Testis (tissue), 3 donors: ENCODE measurements around the gene RAI1. TPM values are rescaled to one million over a fixed set of nuclear protein-coding genes. Genes with fewer than 3 reads are reported as not detected.
A peak's percentile ranks its signal among the peaks of the same experiment; 100 is the strongest.

Experiments used
- DNase-seq: peaks from one replicate; pipeline ENCODE4 v3.0.0-alpha.2; 2019
- H3K27ac ChIP-seq, 2 donors: fragments of 200-600 bp; sonication (generic); one replicate each; pipeline ENCODE4 v1.5.1; 2019
- H3K27me3 ChIP-seq: fragments of 200-600 bp; sonication (generic); one replicate; pipeline ENCODE4 v1.5.1; 2019
- H3K36me3 ChIP-seq: fragments of 200-600 bp; sonication (generic); one replicate; pipeline ENCODE4 v1.5.1; 2017; ENCODE audit warnings: low read depth; ENCODE audit errors: missing control alignments
- H3K4me1 ChIP-seq: fragments of 200-600 bp; sonication (generic); one replicate; pipeline ENCODE4 v1.5.1; 2019
- H3K4me3 ChIP-seq, 2 donors: fragments of 200-600 bp; sonication (generic); one replicate each; pipeline ENCODE4 v1.5.1; 2017 to 2019
- H3K9me3 ChIP-seq: fragments of 200-600 bp; sonication (generic); one replicate; pipeline ENCODE4 v1.5.1; 2017
- POLR2A ChIP-seq: fragments of 450-650 bp; IDR thresholded peaks from one replicate; pipeline ENCODE4 v1.6.1; 2017; ENCODE audit warnings: antibody characterized with exemption, mild to moderate bottlenecking, moderate library complexity
- WGBS, 2 donors: methylation state at CpG; one replicate each; pipeline ENCODE4 v1.1.5; 2018; 5-methylcytosine and 5-hydroxymethylcytosine counted together
- intact Hi-C: fragments of 100-400 bp; cut with DNase I; formaldehyde crosslinking; loops from one replicate; pipeline ENCODE4 v1.15.1; 2023; ENCODE audit warnings: low total_unique reads
- polyA plus RNA-seq: library from polyadenylated mRNA; stranded (reverse); fragments of 350-450 nt; fragmentation: Illumina TruSeq; extraction: RNeasy Lipid Tissue Mini Kit (QIAGEN cat#74804); gene quantifications from one replicate; pipeline ENCODE4 v1.2.3, GENCODE V29; 2014; ENCODE audit warnings: low read depth, low replicate concordance; ENCODE audit not compliant: insufficient read depth
- total RNA-seq, 2 donors: library from RNA; depleted of rRNA; stranded (reverse); fragments of >200 nt; gene quantifications; one replicate each; pipeline ENCODE4 v1.2.3, GENCODE V29; 2016
- TF ChIP-seq, protein P1 (sequence below), 3 experiments: fragments of 450-650 bp in 2 of 3; fragments of 200-600 bp in 1 of 3; sonication (generic) in 1 of 3; IDR thresholded peaks; one replicate each; pipeline ENCODE4 v1.5.1; 2016 to 2019; ENCODE audit warnings: antibody characterized with exemption in 3 of 3, mild to moderate bottlenecking in 2 of 3, moderate library complexity in 1 of 3

The RAI1 gene
- total and polyA plus RNA-seq, 3 donors from 2014 or later, result 17.5 to 44.5 (median 42.8) TPM

DNA sequence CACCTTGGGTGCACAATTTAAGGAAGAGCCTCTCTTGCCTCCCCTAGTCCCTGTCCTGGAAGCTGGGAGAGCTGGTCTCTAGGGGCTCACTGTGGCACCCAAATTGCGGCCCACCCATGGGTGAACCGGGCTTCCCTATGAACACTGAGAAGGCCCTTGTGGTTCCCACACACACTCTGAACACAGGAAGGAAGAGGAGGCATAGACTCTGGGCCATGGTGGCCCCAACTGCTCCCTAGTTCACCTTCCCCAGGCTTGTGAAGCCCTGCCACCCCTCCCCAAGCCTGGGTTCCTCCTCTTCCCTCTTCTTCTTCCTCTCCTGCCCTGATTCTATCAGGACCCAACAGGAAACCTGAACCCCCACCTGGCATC is 145.1 kb downstream of the RAI1 start:
- Histone ChIP-seq H3K27ac (peak overlapping the region; percentile 37 to 90), H3K27me3 (no peaks in the 10 kb centered on the region), H3K36me3 (no peaks in the 10 kb centered on the region), H3K4me1 (peaks cover 52% of the 10 kb centered on the region), H3K4me3 (no peak overlapping the region), H3K9me3 (no peaks in the 10 kb centered on the region)
- intact Hi-C loops, result no loop called here
- 94% methylated on average over 2 of the region's 2 CpGs; no CpG with 5 or more reads in 1 of the 2 donors for WGBS, 2 donors
- TF ChIP-seq, protein P1, sequence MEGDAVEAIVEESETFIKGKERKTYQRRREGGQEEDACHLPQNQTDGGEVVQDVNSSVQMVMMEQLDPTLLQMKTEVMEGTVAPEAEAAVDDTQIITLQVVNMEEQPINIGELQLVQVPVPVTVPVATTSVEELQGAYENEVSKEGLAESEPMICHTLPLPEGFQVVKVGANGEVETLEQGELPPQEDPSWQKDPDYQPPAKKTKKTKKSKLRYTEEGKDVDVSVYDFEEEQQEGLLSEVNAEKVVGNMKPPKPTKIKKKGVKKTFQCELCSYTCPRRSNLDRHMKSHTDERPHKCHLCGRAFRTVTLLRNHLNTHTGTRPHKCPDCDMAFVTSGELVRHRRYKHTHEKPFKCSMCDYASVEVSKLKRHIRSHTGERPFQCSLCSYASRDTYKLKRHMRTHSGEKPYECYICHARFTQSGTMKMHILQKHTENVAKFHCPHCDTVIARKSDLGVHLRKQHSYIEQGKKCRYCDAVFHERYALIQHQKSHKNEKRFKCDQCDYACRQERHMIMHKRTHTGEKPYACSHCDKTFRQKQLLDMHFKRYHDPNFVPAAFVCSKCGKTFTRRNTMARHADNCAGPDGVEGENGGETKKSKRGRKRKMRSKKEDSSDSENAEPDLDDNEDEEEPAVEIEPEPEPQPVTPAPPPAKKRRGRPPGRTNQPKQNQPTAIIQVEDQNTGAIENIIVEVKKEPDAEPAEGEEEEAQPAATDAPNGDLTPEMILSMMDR (IDR thresholded peaks at IDR 0.05), result no peak
- no peak for TF ChIP-seq POLR2A
- no peak for DNase-seq

DNA sequence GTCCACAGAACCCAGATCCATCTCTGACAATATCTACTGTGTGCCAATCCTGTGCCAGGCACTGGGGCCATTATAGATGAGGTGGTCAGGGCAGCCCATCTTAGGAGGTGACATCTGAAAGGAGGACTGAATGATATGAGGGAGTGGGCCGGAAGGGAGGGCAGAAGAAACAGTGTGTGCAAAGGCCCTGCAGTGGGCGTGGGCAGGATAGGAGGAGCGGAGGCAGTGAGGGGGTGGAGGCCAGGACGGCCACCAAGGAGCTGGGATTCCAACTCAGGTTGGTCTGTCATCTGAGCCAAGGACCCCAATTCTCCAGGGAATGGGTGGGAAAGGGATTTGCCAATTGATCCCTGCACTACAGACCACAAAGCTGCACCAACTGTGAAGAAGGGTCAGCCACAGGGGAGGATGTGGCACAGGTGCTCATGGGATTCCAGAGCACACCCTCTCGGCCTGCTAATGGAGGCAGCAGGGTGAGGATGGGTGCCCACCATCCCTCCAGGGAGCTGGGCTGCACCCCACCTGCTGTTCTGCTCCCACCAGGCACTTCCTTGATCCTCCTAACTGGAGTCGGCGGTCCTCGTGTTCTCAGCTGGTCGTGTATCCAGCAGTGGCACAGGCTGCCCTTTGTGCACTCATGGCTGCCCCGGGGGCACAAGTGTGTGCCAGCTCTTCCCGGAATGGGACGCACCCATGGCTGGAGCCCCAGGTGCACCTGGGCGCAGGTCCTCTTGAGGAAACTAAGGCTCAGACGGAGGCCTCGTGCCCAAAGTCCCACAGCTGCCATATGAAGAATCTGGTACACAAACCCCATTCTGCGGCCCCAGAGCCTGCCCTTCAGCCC is 145.9 kb downstream of the RAI1 start:
- no peak overlapping the region for H3K4me3 ChIP-seq
- TF ChIP-seq POLR2A, result no peak
- TF ChIP-seq, protein P1 (IDR thresholded peaks at IDR 0.05), result no peak
- no peaks in the 10 kb centered on the region for H3K36me3 ChIP-seq
- DNase-seq, result no peak
- intact Hi-C loops, result no loop called here
- no peaks in the 10 kb centered on the region for H3K9me3 ChIP-seq
- no peaks in the 10 kb centered on the region for H3K27me3 ChIP-seq
- H3K27ac ChIP-seq, result peak overlapping the region in 1 of 2 donors; percentile 10
- peaks cover 51% of the 10 kb centered on the region for H3K4me1 ChIP-seq
- WGBS, 2 donors, result 87 to 92% methylated on average over 5 to 15 of the region's 16 CpGs

DNA sequence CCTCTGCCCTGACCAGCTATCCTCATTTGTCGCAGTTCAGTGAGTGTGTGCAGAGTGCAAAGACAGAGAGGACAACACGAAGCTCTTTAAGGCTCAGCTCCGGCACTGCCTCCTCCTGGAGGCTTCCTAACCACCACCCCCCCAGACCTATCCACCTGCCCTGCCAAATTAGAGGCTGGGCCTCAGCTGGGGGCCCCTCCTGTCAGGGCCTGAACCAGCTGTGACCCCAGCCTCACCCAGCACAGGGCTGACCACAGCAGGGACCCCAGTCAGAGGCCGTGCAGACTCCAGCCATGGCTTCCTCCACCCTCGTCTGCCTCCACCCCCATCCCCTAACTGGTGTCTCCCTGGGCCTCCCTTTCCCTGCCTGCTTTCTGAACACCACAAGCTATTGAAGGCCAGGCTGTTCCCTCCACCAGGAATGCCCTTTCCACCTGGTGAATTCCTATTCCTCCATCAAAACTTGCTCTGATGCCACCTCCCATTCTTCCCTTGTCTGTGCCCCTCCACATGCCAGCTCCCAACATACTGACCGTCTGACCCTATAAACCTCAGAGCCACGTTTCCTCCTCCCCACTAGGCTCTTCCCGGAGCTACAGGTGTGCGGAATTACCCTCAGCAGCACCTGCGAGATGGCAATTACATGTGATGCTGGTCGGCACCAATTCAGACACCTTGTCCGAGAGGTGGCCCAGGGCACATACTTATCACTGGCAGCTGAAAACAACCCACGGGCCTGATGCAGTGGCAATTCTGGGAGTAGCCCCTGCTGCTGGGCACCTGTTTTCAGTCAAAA is 146.8 kb downstream of the RAI1 start:
- Histone ChIP-seq H3K9me3 (no peaks in the 10 kb centered on the region), H3K4me3 (no peak overlapping the region), H3K36me3 (no peaks in the 10 kb centered on the region), H3K27ac (no peak overlapping the region), H3K4me1 (peaks cover 47% of the 10 kb centered on the region), H3K27me3 (no peaks in the 10 kb centered on the region)
- 81 to 82% methylated on average over 12 to 13 of the region's 13 CpGs for WGBS, 2 donors
- TF ChIP-seq POLR2A, result no peak
- TF ChIP-seq, protein P1 (IDR thresholded peaks at IDR 0.05), result no peak
- intact Hi-C loops, result no loop called here
- DNase-seq, result no peak

DNA sequence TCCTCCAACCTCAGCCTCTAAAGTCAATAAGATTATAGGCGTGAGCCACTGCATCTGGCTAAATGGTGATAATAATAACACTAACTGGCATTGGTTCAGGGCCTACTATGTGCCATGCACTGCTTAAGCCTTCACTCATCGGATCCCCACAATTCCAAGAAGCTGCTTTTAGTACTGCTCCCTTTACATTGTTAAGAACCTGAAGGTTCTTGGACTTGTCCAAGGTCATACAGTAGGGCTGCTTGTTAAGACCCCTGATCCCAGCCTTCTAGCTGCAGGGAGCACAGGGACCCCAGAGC is 149.0 kb downstream of the RAI1 start:
- Histone ChIP-seq H3K27me3 (no peaks in the 10 kb centered on the region), H3K27ac (no peak overlapping the region)
- WGBS, 2 donors, result 90 to 100% methylated on average over 2 of the region's 2 CpGs

More for the DNA sequence above, 149.0 kb downstream of the RAI1 start:
- no peak overlapping the region for H3K4me3 ChIP-seq
- intact Hi-C loops, result no loop called here
- H3K9me3 ChIP-seq, result no peaks in the 10 kb centered on the region
- no peaks in the 10 kb centered on the region for H3K36me3 ChIP-seq
- DNase-seq, result no peak
- H3K4me1 ChIP-seq, result peaks cover 37% of the 10 kb centered on the region
- TF ChIP-seq, protein P1 (IDR thresholded peaks at IDR 0.05), result no peak
- TF ChIP-seq POLR2A, result no peak
